ENCODE measurements around the gene NTNG1. TPM values are rescaled to one million over a fixed set of nuclear protein-coding genes. Genes with fewer than 3 reads are reported as not detected.

NTNG1 gene
- total RNA-seq, 2 donors from 2014 or later, result 0.26 to 4.9 TPM

DNA sequence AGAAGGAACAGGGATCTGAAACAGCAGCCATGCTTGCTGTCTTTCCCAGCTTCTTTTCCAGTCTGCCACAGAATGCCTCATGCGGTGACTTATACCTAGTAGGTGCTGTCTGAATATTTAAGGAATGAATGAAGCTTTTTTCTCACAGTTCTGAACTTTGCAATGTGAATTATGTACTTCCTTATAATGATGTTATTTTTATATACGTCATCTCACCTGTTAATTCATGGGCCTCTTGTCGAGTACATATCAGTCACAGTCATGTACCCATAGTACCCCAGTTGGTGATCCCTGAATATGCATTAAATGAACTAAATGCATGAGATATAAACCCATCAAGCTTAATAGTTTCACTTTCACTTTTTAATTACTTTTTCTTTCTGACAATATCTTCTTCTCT is 132.7 kb downstream of the NTNG1 start:
- DNase-seq (no peak), ATAC-seq (no peak)
- intact Hi-C loops (cut with DNase I), result no loop called here
- H3K9me3 ChIP-seq, result no peaks in the 10 kb centered on the region
- no peak overlapping the region for H3K27ac ChIP-seq
- no peak overlapping the region for H3K4me3 ChIP-seq
- H3K4me1 ChIP-seq, result no peaks in the 10 kb centered on the region
- no peaks in the 10 kb centered on the region for H3K27me3 ChIP-seq
- H3K36me3 ChIP-seq (replicated peaks in 1 of 2; ENCODE audit: insufficient read depth in 1 of 2, low read depth in 2 of 2), result no peaks in the 10 kb centered on the region
- 61 to 67% methylated on average over 3 of the region's 3 CpGs for WGBS, 2 donors
- TF ChIP-seq POLR2A (IDR thresholded peaks at IDR 0.05), result no peak
- TF ChIP-seq, protein P1, sequence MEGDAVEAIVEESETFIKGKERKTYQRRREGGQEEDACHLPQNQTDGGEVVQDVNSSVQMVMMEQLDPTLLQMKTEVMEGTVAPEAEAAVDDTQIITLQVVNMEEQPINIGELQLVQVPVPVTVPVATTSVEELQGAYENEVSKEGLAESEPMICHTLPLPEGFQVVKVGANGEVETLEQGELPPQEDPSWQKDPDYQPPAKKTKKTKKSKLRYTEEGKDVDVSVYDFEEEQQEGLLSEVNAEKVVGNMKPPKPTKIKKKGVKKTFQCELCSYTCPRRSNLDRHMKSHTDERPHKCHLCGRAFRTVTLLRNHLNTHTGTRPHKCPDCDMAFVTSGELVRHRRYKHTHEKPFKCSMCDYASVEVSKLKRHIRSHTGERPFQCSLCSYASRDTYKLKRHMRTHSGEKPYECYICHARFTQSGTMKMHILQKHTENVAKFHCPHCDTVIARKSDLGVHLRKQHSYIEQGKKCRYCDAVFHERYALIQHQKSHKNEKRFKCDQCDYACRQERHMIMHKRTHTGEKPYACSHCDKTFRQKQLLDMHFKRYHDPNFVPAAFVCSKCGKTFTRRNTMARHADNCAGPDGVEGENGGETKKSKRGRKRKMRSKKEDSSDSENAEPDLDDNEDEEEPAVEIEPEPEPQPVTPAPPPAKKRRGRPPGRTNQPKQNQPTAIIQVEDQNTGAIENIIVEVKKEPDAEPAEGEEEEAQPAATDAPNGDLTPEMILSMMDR (IDR thresholded peaks at IDR 0.05), result no peak

DNA sequence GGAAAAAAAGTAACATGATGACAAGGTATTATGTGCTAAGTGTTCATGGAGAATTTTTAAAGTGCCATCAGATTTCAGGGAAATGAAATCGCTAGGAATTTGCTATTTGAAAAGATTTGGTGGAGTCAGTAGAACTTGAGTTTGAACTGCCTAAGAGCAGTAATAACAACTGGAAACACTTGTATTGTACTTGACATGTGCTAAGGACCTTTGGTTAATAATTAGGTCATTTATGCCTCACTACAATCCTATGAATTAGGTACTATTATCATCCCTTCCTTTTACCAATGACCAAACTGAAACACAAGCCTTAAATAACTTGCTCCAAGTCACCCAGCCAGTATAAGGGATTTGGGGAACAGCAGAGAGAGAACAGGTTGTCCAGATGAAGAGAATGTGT is 133.4 kb downstream of the NTNG1 start:
- no peak for TF ChIP-seq POLR2A (IDR thresholded peaks at IDR 0.05)
- TF ChIP-seq, protein P1 (IDR thresholded peaks at IDR 0.05), result no peak
- ATAC-seq (no peak), DNase-seq (no peak)
- no peaks in the 10 kb centered on the region for H3K9me3 ChIP-seq
- no peaks in the 10 kb centered on the region for H3K36me3 ChIP-seq (replicated peaks in 1 of 2; ENCODE audit: insufficient read depth in 1 of 2, low read depth in 2 of 2)
- H3K27me3 ChIP-seq, result no peaks in the 10 kb centered on the region
- WGBS, 2 donors, result 67 to 73% methylated on average over 1 of the region's 1 CpG
- intact Hi-C loops (cut with DNase I), result no loop called here
- H3K27ac ChIP-seq, result no peak overlapping the region
- no peak overlapping the region for H3K4me3 ChIP-seq
- H3K4me1 ChIP-seq, result no peaks in the 10 kb centered on the region

DNA sequence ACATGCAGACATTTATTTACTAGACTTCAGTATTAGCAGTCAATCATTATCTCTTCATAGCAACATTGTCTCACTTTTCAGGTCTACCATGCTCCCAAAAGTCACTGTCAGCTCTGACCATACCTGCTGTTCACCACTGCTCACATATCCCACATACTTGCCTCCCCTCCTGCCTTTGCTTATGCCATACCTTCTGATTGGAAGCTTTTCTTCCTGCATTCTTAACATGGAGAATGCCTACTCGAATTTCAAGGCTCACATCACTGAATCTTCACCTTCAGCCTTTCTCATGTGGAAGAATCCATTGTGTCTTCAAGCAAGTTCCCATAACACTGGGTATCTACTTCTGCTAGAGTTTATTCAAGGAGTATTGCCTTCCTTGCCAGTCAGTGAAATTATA is 135.4 kb downstream of the NTNG1 start:
- WGBS, 2 donors, result 7 to 16% methylated on average over 1 of the region's 1 CpG
- H3K27ac ChIP-seq, result no peak overlapping the region
- no peaks in the 10 kb centered on the region for H3K36me3 ChIP-seq (replicated peaks in 1 of 2; ENCODE audit: insufficient read depth in 1 of 2, low read depth in 2 of 2)
- intact Hi-C loops (cut with DNase I), result no loop called here
- no peaks in the 10 kb centered on the region for H3K27me3 ChIP-seq
- H3K4me1 ChIP-seq, result no peaks in the 10 kb centered on the region
- DNase-seq, result no peak
- no peaks in the 10 kb centered on the region for H3K9me3 ChIP-seq
- ATAC-seq, result no peak
- no peak overlapping the region for H3K4me3 ChIP-seq
- TF ChIP-seq POLR2A (IDR thresholded peaks at IDR 0.05), result no peak
- TF ChIP-seq, protein P1 (IDR thresholded peaks at IDR 0.05), result no peak

DNA sequence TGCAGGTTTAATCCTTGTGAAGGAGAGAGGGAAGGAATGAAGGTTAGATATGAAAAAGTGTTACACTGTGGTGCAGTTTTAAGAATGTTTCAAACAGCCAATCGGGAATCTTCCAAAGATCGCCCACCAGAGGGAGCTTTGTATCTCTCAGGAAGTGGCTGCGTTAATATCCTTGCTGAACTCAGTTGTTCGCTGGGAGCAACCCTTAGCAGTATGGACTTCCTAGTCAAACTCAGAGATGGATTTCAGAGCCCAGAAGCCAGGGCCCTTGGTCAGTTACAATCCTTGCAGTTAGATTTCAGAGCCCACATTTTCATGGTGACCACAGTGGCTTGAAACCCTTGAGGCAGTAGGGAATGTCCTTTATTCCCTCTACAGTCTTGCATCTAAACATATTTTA is 136.2 kb downstream of the NTNG1 start:
- TF ChIP-seq, protein P1 (IDR thresholded peaks at IDR 0.05), result peak in 5 of 7 experiments; percentile 11 to 33 (median 24)
- TF ChIP-seq POLR2A (IDR thresholded peaks at IDR 0.05), result no peak
- Histone ChIP-seq H3K4me3 (no peak overlapping the region), H3K36me3 (replicated peaks in 1 of 2; ENCODE audit: insufficient read depth in 1 of 2, low read depth in 2 of 2) (no peaks in the 10 kb centered on the region), H3K27me3 (no peaks in the 10 kb centered on the region), H3K27ac (no peak overlapping the region), H3K9me3 (no peaks in the 10 kb centered on the region), H3K4me1 (no peaks in the 10 kb centered on the region)
- DNase-seq, result peak; percentile 11 to 23 (median 17)
- intact Hi-C loops (cut with DNase I), result no loop called here
- ATAC-seq, result no peak
- 10 to 15% methylated on average over 4 of the region's 4 CpGs for WGBS, 2 donors

DNA sequence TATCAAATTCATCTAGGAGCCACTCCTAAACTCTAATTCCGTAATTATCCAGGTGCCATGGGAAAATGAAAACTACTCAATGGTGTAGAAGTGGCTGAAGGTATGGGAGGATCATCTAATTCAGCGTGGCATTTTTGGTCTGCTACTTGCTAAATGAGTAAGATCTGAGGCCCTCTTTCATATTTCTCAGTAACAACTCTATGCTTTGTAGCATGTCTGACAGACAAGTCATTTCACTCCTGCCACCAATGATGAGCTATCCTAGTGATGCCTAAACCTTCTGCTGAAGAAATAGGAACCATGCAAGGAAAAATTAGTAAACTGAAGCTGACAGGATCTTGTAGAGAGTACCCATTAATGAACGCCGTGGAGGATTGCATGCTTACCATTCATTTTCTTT is 145.3 kb downstream of the NTNG1 start:
- Histone ChIP-seq H3K27ac (no peak overlapping the region), H3K4me1 (no peaks in the 10 kb centered on the region), H3K36me3 (replicated peaks in 1 of 2; ENCODE audit: insufficient read depth in 1 of 2, low read depth in 2 of 2) (no peaks in the 10 kb centered on the region), H3K4me3 (no peak overlapping the region), H3K27me3 (no peaks in the 10 kb centered on the region), H3K9me3 (no peaks in the 10 kb centered on the region)
- no peak for ATAC-seq
- intact Hi-C loops (cut with DNase I), result no loop called here
- 65 to 66% methylated on average over 4 of the region's 4 CpGs for WGBS, 2 donors
- DNase-seq, result no peak
- TF ChIP-seq, protein P1 (IDR thresholded peaks at IDR 0.05), result no peak
- no peak for TF ChIP-seq POLR2A (IDR thresholded peaks at IDR 0.05)
